Natural killer cell (primary cell): ENCODE data around the gene PITPNC1. TPM values are rescaled to one million over a fixed set of nuclear protein-coding genes. Genes with fewer than 3 reads are reported as not detected.

Source experiments
- ATAC-seq, 3 donors: fragments of 150-1000 bp in 2 of 3; fragments of 200-7000 bp in 1 of 3; cut with Tn5 transposase; 1 replicate in 1 of 3; 2 replicates in 2 of 3; pipeline ENCODE4 v1.10.0; 2021; ENCODE audit warnings: mild to moderate bottlenecking in 2 of 3, moderate library complexity in 2 of 3
- DNase-seq, 2 donors: peaks; one replicate each; pipeline versions ENCODE4 v3.0.0 to v3.0.0-alpha.2; 2013 to 2021; ENCODE audit warnings: mixed read lengths in 1 of 2
- H3K27ac ChIP-seq: one replicate; pipeline ENCODE4 v1.5.1; 2013; ENCODE audit warnings: mild to moderate bottlenecking, low read length
- H3K27me3 ChIP-seq: one replicate; pipeline ENCODE4 v1.6.1; 2013; ENCODE audit warnings: low read length; ENCODE audit not compliant: control insufficient read depth, insufficient read depth
- H3K36me3 ChIP-seq: one replicate; pipeline ENCODE4 v1.6.1; 2013; ENCODE audit warnings: low read length; ENCODE audit not compliant: control insufficient read depth, insufficient read depth
- H3K4me1 ChIP-seq: one replicate; pipeline ENCODE4 v1.6.1; 2013; ENCODE audit warnings: low read length; ENCODE audit not compliant: control insufficient read depth, insufficient read depth
- H3K4me3 ChIP-seq: one replicate; pipeline ENCODE4 v1.5.1; 2013; ENCODE audit warnings: low read length
- H3K9me3 ChIP-seq: one replicate; pipeline ENCODE4 v1.6.1; 2013; ENCODE audit warnings: low read length; ENCODE audit not compliant: control insufficient read depth, insufficient read depth
- H3K27ac Mint-ChIP-seq, 2 donors: one replicate each; pipeline ENCODE4 v1.8.0; 2022; ENCODE audit warnings: mild to moderate bottlenecking in 2 of 2, mixed read lengths in 2 of 2, moderate library complexity in 1 of 2
- H3K27me3 Mint-ChIP-seq, 2 donors: one replicate each; pipeline ENCODE4 v1.8.0; 2022; ENCODE audit warnings: low read depth in 2 of 2, mixed read lengths in 2 of 2
- H3K36me3 Mint-ChIP-seq: one replicate; pipeline ENCODE4 v1.8.0; 2022; ENCODE audit warnings: mixed read lengths
- H3K4me1 Mint-ChIP-seq, 2 donors: one replicate each; pipeline ENCODE4 v1.8.0; 2022; ENCODE audit warnings: mixed read lengths in 2 of 2
- H3K4me3 Mint-ChIP-seq: one replicate; pipeline ENCODE4 v1.8.0; 2022; ENCODE audit warnings: mild to moderate bottlenecking, moderate library complexity, mixed read lengths
- H3K9me3 Mint-ChIP-seq, 2 donors: one replicate each; pipeline ENCODE4 v1.8.0; 2022; ENCODE audit warnings: mixed read lengths in 2 of 2
- CTCF ChIP-seq: fragments of 200-600 bp; IDR thresholded peaks from one replicate; pipeline ENCODE4 v1.8.0; 2022; ENCODE audit warnings: antibody characterized with exemption
- WGBS: methylation state at CpG from one replicate; pipeline ENCODE4 v1.1.7; 2013; ENCODE audit warnings: missing lambda C conversion rate; ENCODE audit not compliant: insufficient coverage; 5-methylcytosine and 5-hydroxymethylcytosine counted together
- intact Hi-C: fragments of 100-400 bp; cut with micrococcal nuclease; formaldehyde crosslinking; loops from one replicate; pipeline ENCODE4 v1.14.2; 2022
- total RNA-seq, 4 donors: library from RNA; stranded (reverse); fragments of 120-200 nt in 1 of 4; gene quantifications; one replicate each; pipeline versions ENCODE4 v1.2.3 to v1.2.4, GENCODE V29; 2013 to 2022

The PITPNC1 gene
- total RNA-seq, 3 donors from 2014 or later (not counting 1 experiment from before 2014, with no cell fraction given), result 150 to 185 (median 169) TPM

- H3K27me3 Mint-ChIP-seq, result no peaks in the 10 kb centered on the region
- no peak overlapping the region for H3K4me3 Mint-ChIP-seq
- 99% methylated on average over 7 of the region's 7 CpGs for WGBS
- peaks cover 41% of the 10 kb centered on the region for H3K36me3 ChIP-seq
- ATAC-seq (no peak), DNase-seq (no peak)
- H3K9me3 Mint-ChIP-seq, result no peaks in the 10 kb centered on the region
- no peak for TF ChIP-seq CTCF
- no peaks in the 10 kb centered on the region for H3K4me1 ChIP-seq
- intact Hi-C loops, result no loop called here
- no peak overlapping the region for H3K4me3 ChIP-seq
- peaks cover 16% of the 10 kb centered on the region for H3K36me3 Mint-ChIP-seq
- no peak overlapping the region for H3K27ac ChIP-seq
- peaks cover 8 to 15% of the 10 kb centered on the region in 2 donors for H3K4me1 Mint-ChIP-seq
- H3K27ac Mint-ChIP-seq, result peak overlapping the region in 1 of 2 donors; percentile 27
- no peaks in the 10 kb centered on the region for H3K27me3 ChIP-seq
- no peaks in the 10 kb centered on the region for H3K9me3 ChIP-seq
Measured at GRCh38 chr17:67635681-67636080, 258.6 kb downstream of the PITPNC1 start.

- Histone ChIP-seq H3K4me3 (no peak overlapping the region), H3K36me3 (peaks cover 41% of the 10 kb centered on the region), H3K27me3 (no peaks in the 10 kb centered on the region), H3K27ac (no peak overlapping the region), H3K9me3 (no peaks in the 10 kb centered on the region), H3K4me1 (no peaks in the 10 kb centered on the region)
- intact Hi-C loops, result no loop called here
- 99% methylated on average over 6 of the region's 8 CpGs for WGBS
- Mint-ChIP-seq H3K27me3 (no peaks in the 10 kb centered on the region), H3K27ac (peak overlapping the region in 1 of 2 donors; percentile 33), H3K4me3 (no peak overlapping the region), H3K9me3 (no peaks in the 10 kb centered on the region), H3K36me3 (peaks cover 16% of the 10 kb centered on the region), H3K4me1 (peaks cover 8 to 15% of the 10 kb centered on the region in 2 donors)
- ATAC-seq (no peak), DNase-seq (no peak)
- no peak for TF ChIP-seq CTCF
Measured at GRCh38 chr17:67636312-67636711, 259.2 kb downstream of the PITPNC1 start.

DNA sequence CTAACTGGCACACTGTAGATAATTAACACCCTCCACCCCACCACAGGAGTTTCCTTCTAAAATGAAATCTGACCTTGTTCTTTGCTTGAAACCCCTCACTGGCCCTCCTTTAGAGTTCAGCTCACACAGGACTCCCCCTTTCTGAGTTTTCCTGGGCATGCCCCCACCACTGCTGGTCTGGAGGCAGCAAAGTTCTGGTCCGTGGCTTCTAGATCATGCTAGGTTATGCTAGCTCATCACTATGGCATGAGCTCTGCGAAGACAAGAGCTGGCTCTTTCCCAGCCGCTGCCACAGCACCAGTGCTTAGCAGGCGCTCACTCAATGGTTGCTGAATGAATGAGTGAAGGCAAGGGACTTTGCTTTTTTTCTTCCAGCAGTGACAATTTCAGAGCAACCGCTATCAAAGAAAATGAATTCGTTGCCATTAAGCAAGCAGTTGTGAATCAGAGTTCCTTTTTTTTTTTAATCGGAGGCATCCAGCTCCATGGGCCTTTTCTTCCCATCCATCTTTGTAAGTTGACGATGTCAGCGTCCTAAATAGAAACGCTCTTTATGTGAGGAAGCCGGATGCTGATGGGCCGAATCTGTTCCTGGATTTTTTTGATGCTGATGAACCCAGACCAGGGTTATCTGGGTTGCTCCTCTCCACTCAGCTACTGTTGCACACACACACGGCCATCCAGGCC is 259.9 kb downstream of the PITPNC1 start:
- Histone ChIP-seq H3K4me3 (no peak overlapping the region), H3K27ac (no peak overlapping the region), H3K36me3 (peaks cover 39% of the 10 kb centered on the region), H3K4me1 (no peaks in the 10 kb centered on the region), H3K27me3 (no peaks in the 10 kb centered on the region), H3K9me3 (no peaks in the 10 kb centered on the region)
- 90% methylated on average over 13 of the region's 13 CpGs for WGBS
- H3K4me1 Mint-ChIP-seq, result peaks cover 8 to 15% of the 10 kb centered on the region in 2 donors
- no peaks in the 10 kb centered on the region for H3K27me3 Mint-ChIP-seq
- peaks cover 15% of the 10 kb centered on the region for H3K36me3 Mint-ChIP-seq
- peak overlapping the region in 1 of 2 donors; percentile 36 for H3K27ac Mint-ChIP-seq
- intact Hi-C loops, result no loop called here
- no peak for DNase-seq
- no peak overlapping the region for H3K4me3 Mint-ChIP-seq
- no peak for TF ChIP-seq CTCF
- ATAC-seq, result no peak
- H3K9me3 Mint-ChIP-seq, result no peaks in the 10 kb centered on the region
